ENCODE measurements around the gene KRT40.

GRCh38 chr17:41018541-41018940, 34.4 kb upstream of the KRT40 start:
- no peak for TF ChIP-seq SMC3 (IDR thresholded peaks at IDR 0.05; ENCODE audit: low read depth, low read length)
- no peak for TF ChIP-seq POLR2A (IDR thresholded peaks at IDR 0.05; ENCODE audit: low read depth, low read length)
- no peak for TF ChIP-seq RCOR1 (IDR thresholded peaks at IDR 0.05; ENCODE audit: insufficient replicate concordance, low read length)
- TF ChIP-seq CTCF (conservative IDR thresholded peaks at IDR 0.05; ENCODE audit: low read depth, low read length): no peak
- no peak for TF ChIP-seq CEBPB (IDR thresholded peaks at IDR 0.05; ENCODE audit: low read depth, low read length)
- no peak for TF ChIP-seq RAD21 (IDR thresholded peaks at IDR 0.05; ENCODE audit: low read length)
- TF ChIP-seq MXI1 (IDR thresholded peaks at IDR 0.05; ENCODE audit: borderline replicate concordance, low read depth, low read length): no peak
- no peak for TF ChIP-seq ELK1 (IDR thresholded peaks at IDR 0.05; ENCODE audit: borderline replicate concordance, low read depth, low read length)
- no peak for TF ChIP-seq RFX5 (IDR thresholded peaks at IDR 0.05; ENCODE audit: low read depth, low read length)
- TF ChIP-seq MAZ (IDR thresholded peaks at IDR 0.05; ENCODE audit: borderline replicate concordance, low read depth, low read length): no peak
- TF ChIP-seq USF2 (IDR thresholded peaks at IDR 0.05; ENCODE audit: low read depth, low read length): no peak
- no peak for TF ChIP-seq BHLHE40 (IDR thresholded peaks at IDR 0.05; ENCODE audit: low read depth, low read length)
- no peak for TF ChIP-seq CHD1 (IDR thresholded peaks at IDR 0.05; ENCODE audit: low read depth, low read length)
- no peak for TF ChIP-seq FOS (IDR thresholded peaks at IDR 0.05; ENCODE audit: low read depth, low read length)

All from IMR-90 (cell line).